Globus pallidus (tissue), 1 donor: Measurements from ENCODE around the gene ISG15.
"Not testable (repeated sequence)": the region's sequence is repeated elsewhere in the genome, so short reads cannot be mapped to it uniquely, and the experiment has no call there.

Experiments
- DNase-seq: peaks from one replicate; pipeline ENCODE4 v3.0.0-alpha.2; 2015; ENCODE audit warnings: low spot score

ISG15 gene

DNA sequence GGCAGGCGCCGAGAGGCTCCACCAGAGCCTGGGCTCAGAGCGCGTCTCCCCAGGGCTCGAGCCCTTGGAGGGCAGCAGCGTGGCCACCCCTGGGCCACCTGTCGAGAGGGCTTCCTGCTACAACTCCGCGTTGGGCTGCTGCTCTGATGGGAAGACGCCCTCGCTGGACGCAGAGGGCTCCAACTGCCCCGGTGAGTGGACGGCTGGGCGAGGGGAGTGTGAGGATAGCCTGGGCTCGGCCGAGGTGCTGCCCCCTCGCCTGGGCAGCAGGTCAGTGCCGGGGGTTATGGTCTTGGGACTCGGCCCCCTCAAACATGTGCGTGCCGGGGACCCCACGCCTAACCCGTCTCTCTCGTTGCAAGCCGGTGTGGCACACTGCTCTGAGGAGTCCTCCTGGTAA, 33.5 kb downstream of the ISG15 start:
- DNase-seq, result no peak

DNA sequence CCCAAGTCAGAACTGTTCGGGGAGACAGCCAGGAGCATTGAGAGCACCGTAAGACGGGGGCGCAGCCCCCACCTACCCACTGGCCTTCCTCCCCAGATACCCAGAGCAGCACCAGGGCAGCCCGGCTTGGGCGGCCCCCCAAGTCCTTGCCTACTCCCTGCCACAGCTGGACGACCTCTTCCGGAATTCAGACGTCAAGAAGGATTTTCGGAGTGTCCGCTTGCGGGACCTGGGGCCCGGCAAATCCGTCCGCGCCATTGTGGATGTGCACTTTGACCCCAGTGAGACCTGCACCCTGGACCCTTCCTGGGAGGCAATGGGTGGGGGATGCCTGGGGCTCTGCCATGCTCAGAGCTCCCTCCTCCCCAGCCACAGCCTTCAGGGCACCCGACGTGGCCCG, 34.1 kb downstream of the ISG15 start:
- no peak for DNase-seq

DNA sequence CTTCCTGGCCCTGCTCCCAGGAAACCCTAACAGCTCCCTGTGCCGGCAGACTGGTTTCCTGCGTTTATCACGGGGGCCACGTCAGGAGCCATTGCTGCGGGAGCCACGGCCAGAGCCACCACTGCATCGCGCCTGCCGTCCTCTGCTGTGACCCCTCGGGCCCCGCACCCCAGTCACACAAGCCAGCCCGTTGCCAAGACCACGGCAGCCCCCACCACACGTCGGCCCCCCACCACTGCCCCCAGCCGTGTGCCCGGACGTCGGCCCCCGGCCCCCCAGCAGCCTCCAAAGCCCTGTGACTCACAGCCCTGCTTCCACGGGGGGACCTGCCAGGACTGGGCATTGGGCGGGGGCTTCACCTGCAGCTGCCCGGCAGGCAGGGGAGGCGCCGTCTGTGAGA, 34.7 kb downstream of the ISG15 start:
- DNase-seq, result no peak

DNA sequence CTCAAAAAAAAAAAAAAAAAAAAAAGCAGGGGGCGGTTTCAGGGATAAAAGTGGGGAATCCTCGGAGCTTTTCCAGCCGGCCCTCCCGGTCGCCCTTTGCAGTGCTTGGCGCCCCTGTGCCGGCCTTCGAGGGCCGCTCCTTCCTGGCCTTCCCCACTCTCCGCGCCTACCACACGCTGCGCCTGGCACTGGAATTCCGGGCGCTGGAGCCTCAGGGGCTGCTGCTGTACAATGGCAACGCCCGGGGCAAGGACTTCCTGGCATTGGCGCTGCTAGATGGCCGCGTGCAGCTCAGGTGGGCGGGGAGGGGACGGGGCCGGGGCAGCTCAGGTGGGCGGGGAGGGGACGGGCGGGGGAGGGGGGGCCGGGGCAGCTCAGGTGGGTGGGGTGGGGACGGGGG, 35.5 kb downstream of the ISG15 start:
- no peak for DNase-seq

DNA sequence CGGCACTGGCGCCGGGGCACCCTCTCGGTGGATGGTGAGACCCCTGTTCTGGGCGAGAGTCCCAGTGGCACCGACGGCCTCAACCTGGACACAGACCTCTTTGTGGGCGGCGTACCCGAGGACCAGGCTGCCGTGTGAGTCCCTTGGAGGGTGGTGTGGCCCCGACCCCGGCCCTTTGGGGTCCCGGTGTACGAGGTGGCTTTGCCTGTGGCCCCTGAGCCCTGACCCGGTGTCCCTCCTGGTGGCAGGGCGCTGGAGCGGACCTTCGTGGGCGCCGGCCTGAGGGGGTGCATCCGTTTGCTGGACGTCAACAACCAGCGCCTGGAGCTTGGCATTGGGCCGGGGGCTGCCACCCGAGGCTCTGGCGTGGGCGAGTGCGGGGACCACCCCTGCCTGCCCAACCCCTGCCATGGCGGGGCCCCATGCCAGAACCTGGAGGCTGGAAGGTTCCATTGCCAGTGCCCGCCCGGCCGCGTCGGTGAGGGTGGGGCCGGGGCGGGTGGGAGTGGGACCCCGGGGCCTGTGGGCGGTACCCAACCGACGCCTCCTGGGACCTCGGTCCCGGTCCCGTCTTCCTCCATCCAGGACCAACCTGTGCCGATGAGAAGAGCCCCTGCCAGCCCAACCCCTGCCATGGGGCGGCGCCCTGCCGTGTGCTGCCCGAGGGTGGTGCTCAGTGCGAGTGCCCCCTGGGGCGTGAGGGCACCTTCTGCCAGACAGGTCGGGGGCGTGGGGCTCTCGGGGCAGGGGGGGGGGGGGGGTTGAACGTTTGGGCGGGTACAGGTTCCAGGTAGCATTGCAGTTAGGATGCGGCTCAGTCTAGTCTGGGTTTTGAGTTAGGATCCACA, 36.2 kb downstream of the ISG15 start:
- no peak for DNase-seq

DNA sequence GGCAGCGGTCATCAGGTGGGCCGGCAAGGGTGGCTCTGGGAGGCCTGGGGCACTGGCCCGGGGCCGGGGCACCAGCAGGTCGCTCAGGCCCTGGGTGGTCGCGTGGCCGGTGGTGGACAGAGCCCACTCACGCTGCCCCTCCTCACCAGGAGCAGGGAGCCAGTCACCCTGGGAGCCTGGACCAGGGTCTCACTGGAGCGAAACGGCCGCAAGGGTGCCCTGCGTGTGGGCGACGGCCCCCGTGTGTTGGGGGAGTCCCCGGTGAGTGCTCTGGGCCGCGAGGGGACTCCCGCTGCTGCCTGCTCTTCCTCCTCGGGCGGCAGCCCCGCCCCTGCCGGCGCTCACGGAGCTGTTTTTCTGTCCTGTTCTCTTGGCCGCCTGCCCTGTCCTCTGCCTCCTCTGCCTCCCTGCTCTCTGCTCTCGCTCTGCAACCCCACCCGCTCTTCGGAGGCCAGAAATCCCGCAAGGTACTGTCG, 37.3 kb downstream of the ISG15 start:
- no peak for DNase-seq

DNA sequence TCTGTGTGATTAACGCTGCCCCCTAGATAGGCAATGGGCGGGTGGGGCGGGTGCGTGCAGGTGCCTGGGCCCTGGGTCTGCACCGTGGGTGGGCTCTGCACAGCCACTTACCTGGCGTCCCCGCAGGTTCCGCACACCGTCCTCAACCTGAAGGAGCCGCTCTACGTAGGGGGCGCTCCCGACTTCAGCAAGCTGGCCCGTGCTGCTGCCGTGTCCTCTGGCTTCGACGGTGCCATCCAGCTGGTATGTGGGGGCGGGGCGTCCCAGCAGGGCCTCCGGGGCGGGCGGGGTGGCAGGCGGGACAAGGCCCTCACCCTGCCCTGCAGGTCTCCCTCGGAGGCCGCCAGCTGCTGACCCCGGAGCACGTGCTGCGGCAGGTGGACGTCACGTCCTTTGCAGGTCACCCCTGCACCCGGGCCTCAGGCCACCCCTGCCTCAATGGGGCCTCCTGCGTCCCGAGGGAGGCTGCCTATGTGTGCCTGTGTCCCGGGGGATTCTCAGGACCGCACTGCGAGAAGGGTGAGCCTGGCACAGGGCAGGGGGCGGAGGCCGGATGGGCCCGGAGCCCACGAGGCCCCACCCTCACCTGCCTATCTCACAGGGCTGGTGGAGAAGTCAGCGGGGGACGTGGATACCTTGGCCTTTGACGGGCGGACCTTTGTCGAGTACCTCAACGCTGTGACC, 38.0 kb downstream of the ISG15 start:
- no peak for DNase-seq

DNA sequence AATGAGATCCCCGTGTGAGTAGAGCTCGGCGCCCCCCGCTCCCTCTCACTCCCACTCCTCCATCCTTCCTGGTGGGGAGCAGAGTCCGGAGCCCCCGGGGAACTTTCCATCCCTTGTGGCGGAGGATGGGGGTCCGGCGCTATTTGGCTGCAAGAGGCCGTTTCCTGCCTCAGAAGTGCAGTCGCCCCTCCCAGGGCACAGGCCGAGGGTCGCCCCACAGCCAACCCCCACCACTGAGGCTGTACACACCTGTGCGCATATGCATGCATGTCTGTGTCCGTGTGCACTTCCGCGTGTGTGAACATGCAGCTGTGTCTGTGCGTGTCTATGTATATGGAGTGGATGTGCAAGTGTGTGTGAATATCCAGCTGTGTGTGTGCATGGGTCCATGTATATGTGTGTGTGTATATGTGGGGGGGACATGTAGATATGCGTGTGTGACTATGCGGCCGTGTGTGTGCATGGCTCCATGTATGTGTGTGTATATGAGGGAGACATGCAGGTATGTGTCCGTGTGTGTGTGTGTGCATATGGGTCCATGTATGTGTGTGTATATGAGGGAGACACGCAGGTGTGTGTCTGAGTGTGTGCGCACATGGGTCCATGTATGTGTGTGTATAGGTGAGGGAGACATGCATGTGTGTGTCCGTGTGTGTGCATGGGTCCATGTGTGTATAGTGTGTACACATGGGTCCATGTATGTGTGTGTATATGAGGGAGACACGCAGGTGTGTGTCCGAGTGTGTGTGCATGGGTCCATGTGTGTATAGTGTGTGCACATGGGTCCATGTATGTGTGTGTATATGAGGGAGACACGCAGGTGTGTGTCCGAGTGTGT, 38.9 kb downstream of the ISG15 start:
- DNase-seq, result no peak

DNA sequence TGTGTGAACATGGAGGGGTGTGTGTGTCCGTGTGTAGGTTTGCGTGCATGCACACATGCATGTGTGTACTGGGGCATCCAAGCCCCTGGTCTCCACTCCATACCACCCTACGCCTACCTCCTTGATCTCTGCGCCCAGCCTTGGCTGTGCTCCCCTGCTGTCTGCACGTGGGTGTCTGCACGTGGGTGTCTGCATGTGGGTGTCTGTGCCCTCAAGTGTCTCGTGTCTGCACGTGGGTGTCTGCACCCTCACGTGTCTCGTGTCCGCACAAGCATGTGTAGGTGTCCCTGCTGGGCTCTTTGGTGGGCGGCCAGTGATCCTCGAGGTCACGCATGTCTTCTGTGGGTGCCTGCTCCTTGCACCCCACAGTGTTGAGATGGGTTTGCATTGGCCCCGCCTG, 39.7 kb downstream of the ISG15 start:
- no peak for DNase-seq

DNA sequence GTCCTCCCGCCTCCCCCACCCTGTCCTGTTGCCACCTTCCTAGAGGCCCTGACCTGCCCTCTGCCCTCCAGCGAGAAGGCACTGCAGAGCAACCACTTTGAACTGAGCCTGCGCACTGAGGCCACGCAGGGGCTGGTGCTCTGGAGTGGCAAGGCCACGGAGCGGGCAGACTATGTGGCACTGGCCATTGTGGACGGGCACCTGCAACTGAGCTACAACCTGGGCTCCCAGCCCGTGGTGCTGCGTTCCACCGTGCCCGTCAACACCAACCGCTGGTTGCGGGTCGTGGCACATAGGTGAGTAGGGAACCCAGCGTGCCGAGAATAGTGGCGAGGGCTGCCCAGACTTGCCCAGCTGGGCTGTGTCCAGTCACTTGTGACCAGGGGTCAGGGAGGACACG, 40.4 kb downstream of the ISG15 start:
- no peak for DNase-seq

DNA sequence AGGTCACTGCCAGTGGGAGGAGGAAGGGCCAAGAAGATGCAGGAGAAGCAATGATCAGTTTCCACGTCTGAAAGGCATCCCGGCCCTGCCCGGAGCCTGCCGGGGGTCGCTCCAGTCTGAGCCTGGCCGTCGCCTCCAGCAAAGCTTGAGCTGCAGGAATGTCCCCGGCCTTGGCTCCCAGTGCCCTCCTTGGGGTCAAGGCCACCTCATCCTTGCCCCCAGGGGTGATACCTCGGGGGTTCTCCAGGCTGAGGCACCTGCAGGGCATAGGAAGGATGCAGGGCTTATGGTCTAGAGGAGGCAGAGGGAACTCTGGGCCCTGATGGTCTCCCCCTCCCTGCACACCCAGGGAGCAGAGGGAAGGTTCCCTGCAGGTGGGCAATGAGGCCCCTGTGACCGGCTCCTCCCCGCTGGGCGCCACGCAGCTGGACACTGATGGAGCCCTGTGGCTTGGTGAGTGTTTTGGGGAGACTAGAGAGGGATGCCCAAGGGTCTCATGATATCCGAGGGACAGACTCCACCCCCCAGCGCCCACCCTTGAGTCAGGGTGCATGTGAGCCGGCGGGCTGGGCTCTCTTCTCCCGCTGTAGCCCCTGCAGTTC, 40.9 kb downstream of the ISG15 start:
- DNase-seq, result no peak

DNA sequence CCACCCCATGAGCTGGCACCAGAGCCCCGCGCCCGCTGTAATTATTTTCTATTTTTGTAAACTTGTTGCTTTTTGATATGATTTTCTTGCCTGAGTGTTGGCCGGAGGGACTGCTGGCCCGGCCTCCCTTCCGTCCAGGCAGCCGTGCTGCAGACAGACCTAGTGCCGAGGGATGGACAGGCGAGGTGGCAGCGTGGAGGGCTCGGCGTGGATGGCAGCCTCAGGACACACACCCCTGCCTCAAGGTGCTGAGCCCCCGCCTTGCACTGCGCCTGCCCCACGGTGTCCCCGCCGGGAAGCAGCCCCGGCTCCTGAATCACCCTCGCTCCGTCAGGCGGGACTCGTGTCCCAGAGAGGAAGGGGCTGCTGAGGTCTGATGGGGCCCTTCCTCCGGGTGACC, 41.7 kb downstream of the ISG15 start:
- DNase-seq, result no peak

DNA sequence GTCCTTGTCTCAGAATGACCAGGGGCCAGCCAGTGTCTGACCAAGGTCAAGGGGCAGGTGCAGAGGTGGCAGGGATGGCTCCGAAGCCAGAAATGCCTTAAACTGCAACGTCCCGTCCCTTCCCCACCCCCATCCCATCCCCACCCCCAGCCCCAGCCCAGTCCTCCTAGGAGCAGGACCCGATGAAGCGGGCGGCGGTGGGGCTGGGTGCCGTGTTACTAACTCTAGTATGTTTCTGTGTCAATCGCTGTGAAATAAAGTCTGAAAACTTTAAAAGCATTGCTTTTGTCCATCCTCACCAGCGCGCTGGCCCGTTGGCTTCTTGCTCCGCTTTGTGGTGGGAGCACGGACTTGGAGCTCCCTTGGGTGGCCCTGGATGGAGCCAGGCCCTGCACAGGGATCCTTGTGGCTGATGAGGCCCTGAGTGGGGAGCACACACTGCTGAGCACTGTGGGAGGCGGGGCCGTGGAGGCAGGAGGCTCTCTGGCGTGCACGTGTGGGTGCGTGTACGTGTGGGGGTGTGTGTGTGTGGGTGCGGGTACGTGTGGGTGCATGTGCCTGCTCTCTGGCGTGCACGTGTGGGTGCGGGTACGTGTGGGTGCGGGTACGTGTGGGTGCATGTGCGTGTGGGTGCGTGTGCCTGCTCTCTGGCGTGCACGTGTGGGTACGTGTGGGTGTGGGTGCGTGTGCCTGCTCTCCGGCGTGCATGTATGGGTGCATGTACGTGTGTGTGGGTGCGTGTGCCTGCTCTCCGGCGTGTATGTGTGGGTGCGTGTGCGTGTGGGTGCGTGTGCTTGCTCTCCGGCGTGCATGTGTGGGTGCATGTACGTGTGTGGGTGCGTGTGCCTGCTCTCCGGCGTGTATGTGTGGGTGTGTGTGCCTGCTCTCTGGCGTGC, 42.8 kb downstream of the ISG15 start:
- no peak for DNase-seq

DNA sequence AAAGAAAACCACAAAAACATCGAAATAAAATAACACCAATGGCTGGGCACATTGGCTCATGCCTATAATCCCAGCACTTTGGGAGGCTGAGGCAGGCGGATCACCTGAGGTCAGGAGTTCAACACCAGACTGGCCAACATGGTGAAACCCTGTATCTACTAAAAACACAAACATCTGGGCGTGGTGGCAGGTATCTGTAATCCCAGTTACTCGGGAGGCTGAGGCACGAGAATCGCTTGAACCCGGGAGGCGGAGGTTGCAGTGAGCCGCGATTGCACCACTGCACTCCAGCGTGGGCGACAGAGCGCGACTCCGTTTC, 44.4 kb downstream of the ISG15 start:
- DNase-seq, result not testable (repeated sequence)

DNA sequence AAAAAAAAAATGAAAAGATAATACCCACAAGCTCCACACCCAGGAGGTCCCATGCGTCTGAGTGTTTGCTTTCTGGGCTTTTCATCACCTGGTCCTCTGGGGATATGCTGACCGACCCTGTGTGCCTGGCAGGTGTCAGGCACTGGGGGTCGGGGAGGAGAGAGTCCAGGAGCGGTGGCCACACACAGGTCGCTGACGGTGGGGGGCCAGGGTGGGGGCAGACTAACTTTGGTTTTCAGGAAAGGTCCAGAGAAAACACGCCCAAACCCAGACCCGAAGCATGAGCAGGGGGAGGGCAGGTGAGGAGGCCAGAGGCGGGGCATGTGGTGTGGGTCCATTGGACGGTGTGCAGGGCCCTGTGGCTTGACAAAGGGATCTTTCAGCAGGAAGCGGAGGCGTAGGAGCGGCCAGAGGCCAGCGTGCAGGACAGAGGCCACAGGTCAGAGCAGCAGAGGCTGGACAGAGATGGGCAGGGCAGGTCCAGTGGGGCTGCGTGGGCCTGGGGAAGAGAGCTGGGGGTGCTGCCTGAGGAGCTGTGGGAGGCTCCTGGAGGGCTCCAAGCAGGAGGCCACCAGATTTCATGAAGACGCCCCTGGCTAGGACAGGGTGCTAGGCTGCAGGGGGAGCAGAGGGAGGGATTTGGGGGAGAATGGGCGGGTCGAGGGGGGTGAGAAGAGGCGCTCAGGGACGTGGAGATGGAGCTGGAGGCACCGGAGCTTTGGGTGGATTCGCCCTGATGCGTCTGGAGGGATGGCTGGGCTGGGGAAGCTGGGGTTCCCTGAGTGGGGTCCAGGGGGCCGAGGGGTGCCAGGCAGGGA, 45.0 kb downstream of the ISG15 start:
- DNase-seq, result no peak

DNA sequence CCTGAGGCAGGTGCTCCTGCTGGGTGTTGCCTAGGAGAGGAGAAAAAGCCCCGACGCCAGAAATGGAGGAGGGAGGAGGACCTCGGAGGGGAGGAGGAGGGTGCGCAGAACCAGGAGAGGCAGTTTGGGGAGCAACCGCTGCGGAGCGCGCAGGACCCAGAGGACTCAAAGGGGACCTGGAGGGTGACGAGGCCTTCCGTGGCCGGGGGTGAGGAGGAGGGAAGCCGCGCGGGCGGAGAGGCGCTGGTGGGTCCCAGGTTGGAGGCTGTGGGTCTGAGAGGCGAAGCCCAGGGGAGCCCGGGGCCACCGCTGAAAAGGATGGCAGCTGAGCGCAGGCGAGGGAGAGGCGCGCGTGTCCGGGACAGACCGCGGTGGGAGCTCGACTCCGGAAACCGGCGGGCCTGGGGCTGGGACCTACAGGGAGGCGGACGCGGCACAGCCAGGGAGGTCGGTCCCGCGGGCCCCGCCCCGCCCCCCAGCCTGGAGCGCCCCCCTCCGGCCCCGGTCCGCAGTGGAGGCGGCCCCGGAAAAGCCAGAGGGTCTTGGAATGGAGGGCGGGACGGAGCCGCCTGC, 45.7 kb downstream of the ISG15 start:
- DNase-seq, result no peak

DNA sequence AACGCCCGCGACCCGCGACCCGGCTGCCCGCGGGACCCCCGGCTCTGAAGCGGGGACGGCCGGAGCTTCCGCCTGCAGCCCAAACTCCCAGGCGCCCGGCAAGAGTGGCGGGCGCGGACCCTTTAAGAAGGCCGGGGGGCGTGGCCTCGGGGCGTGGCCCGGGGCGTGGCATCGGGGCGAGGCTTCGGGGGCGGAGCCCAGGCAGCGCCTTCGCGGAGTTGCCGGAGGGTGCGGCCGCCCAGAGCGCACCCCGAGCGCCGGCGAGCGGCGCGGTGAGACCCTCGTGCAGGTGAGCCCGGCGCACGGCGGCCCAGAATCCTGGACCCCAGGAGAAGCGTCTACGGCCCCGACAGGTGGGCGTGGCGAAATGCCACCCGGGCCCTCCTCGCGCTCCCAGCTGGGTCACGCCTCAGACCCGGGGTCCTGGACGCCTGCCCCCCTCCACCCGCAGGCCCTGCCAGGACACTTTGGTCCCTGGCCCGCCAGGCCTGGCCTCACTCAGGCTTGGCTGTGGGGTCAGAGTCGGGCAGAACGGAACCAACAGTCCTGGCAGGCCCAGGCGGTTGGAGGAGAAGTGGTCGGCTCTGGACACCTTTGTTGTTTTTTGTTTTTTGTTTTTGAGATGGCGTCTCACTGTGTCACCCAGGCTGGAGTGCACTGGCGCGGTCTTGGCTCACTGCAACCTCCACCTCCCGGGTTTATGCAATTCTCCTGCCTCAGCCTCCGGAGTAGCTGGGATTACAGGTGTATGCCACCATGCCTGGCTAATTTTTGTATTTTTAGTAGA, 46.4 kb downstream of the ISG15 start:
- DNase-seq, result peak; percentile 54

DNA sequence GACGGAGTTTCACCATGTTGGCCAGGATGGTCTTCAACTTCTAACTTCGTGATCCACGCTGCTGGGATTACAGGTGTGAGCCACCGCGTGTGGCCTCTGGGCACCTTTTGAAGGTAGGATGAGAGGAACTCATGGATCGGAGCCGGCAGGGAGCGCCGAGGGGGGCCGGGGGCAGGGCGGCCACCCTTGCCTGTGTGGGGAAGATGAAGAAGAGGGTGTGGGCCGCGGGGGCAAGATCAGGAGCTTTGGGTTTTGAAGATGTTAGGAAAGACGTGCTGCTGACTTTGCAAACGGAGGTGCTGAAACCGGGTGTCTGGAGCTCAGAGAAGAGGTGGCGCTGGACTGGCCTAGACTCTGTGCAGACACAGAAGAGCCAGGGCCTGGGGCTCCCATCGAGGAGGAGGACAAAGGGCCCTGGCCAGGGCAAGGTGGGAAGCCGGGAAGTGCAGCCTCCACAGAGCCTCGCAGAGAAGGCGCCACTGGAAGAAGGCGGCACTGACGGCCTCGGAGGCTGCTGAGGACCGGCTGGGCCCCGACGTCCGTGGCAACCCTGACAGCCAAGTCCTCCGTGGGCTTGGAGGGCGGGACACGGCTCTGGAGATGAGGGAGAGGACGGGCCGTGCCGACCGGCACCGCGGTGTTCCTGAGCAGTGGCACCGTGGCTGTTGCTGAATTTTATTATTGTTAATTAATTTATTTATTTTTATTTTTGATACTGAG, 47.1 kb downstream of the ISG15 start:
- DNase-seq, result no peak
